Astrocyte (in vitro differentiated cells and primary cell): ENCODE measurements around the gene RGS17. TPM values are rescaled to one million over a fixed set of nuclear protein-coding genes. Genes with fewer than 3 reads are reported as not detected.

Source experiments
- DNase-seq: peaks from one replicate; pipeline ENCODE4 v3.0.0-alpha.2; 2010; ENCODE audit warnings: low read depth
- FAIRE-seq: peaks from 2 replicates; lab custom pipeline; 2011; peaks lifted over from hg19 to GRCh38; lab: Jason Lieb, UNC
- H2AFZ ChIP-seq: 2 replicates; pipeline ENCODE4 v1.6.0; 2012; ENCODE audit warnings: low read depth, low read length, inconsistent platforms
- H3K27ac ChIP-seq: 2 replicates; pipeline ENCODE4 v1.5.1; 2011; ENCODE audit warnings: low read depth, low read length, inconsistent platforms
- H3K27me3 ChIP-seq: 2 replicates; pipeline ENCODE4 v1.6.0; 2011; ENCODE audit warnings: low read length, inconsistent platforms; ENCODE audit not compliant: insufficient read depth
- H3K36me3 ChIP-seq: 2 replicates; pipeline ENCODE4 v1.5.1; 2011; ENCODE audit warnings: low read length, inconsistent platforms; ENCODE audit not compliant: insufficient read depth
- H3K4me1 ChIP-seq: 2 replicates; pipeline ENCODE4 v1.5.1; 2011; ENCODE audit warnings: low read length, inconsistent platforms; ENCODE audit not compliant: insufficient read depth
- H3K4me2 ChIP-seq: 2 replicates; pipeline ENCODE4 v1.6.0; 2012; ENCODE audit warnings: low read length, inconsistent platforms
- H3K4me3 ChIP-seq: 2 replicates; pipeline ENCODE4 v1.5.1; 2011; ENCODE audit warnings: low read depth, mild to moderate bottlenecking, low read length, inconsistent platforms; ENCODE audit not compliant: insufficient read depth
- H3K79me2 ChIP-seq: 2 replicates; pipeline ENCODE4 v1.6.0; 2012; ENCODE audit warnings: mild to moderate bottlenecking, low read length, inconsistent platforms; ENCODE audit not compliant: insufficient read depth
- H3K9ac ChIP-seq: 2 replicates; pipeline ENCODE4 v1.6.0; 2012; ENCODE audit warnings: mild to moderate bottlenecking, low read length, inconsistent platforms
- H3K9me3 ChIP-seq: 2 replicates; pipeline ENCODE4 v1.5.1; 2012; ENCODE audit warnings: low read depth, mild to moderate bottlenecking, low read length, inconsistent platforms; ENCODE audit not compliant: insufficient read depth
- H4K20me1 ChIP-seq: 2 replicates; pipeline ENCODE4 v1.6.0; 2012; ENCODE audit warnings: low read length, inconsistent platforms; ENCODE audit not compliant: insufficient read depth
- H3K27ac Mint-ChIP-seq: one replicate; pipeline ENCODE4 v1.8.0; 2021; ENCODE audit warnings: mild to moderate bottlenecking, mixed read lengths; ENCODE audit not compliant: unreplicated experiment
- H3K27me3 Mint-ChIP-seq: one replicate; pipeline ENCODE4 v1.8.0; 2021; ENCODE audit warnings: low read depth, mixed read lengths; ENCODE audit not compliant: unreplicated experiment
- H3K36me3 Mint-ChIP-seq: one replicate; pipeline ENCODE4 v1.8.0; 2021; ENCODE audit warnings: low read depth, mixed read lengths; ENCODE audit not compliant: unreplicated experiment
- H3K4me1 Mint-ChIP-seq: one replicate; pipeline ENCODE4 v1.8.0; 2021; ENCODE audit warnings: low read depth, mixed read lengths; ENCODE audit not compliant: unreplicated experiment
- H3K4me3 Mint-ChIP-seq: one replicate; pipeline ENCODE4 v1.8.0; 2021; ENCODE audit warnings: mild to moderate bottlenecking, moderate library complexity, mixed read lengths; ENCODE audit not compliant: unreplicated experiment
- H3K9me3 Mint-ChIP-seq: one replicate; pipeline ENCODE4 v1.8.0; 2021; ENCODE audit warnings: mild to moderate bottlenecking, mixed read lengths; ENCODE audit not compliant: unreplicated experiment
- CTCF ChIP-seq: IDR thresholded peaks from 2 replicates; pipeline ENCODE4 v1.5.1; 2011; ENCODE audit warnings: low read depth, mild to moderate bottlenecking, inconsistent platforms, low read length, moderate library complexity; ENCODE audit not compliant: insufficient read depth
- EZH2 ChIP-seq: IDR thresholded peaks from 2 replicates; pipeline ENCODE4 v1.6.1; 2012; ENCODE audit warnings: mild to moderate bottlenecking, low read length, inconsistent platforms; ENCODE audit not compliant: insufficient read depth
- total RNA-seq: library from RNA; stranded (reverse); gene quantifications from 2 replicates; pipeline ENCODE4 v1.2.1, GENCODE V29; 2021

The RGS17 gene
- total RNA-seq, 1 donor from 2014 or later, result 3.4 TPM

GRCh38 chr6:153143200-153143599 lies 12.1 kb upstream of the RGS17 start:
- FAIRE-seq, result no peak
- Mint-ChIP-seq H3K4me1 (no peaks in the 10 kb centered on the region), H3K9me3 (peaks cover 1% of the 10 kb centered on the region), H3K36me3 (no peaks in the 10 kb centered on the region), H3K4me3 (no peak overlapping the region), H3K27me3 (no peaks in the 10 kb centered on the region), H3K27ac (no peak overlapping the region)
- no peak for DNase-seq
- Histone ChIP-seq H3K4me3 (no peak overlapping the region), H3K36me3 (no peaks in the 10 kb centered on the region), H3K4me2 (no peak overlapping the region), H3K9me3 (no peaks in the 10 kb centered on the region), H2AFZ (no peak overlapping the region), H3K79me2 (no peaks in the 10 kb centered on the region), H3K27me3 (no peaks in the 10 kb centered on the region), H4K20me1 (no peaks in the 10 kb centered on the region), H3K4me1 (no peaks in the 10 kb centered on the region), H3K27ac (no peak overlapping the region), H3K9ac (no peak overlapping the region)
- TF ChIP-seq CTCF, result no peak
- TF ChIP-seq EZH2, result no peak

GRCh38 chr6:153140299-153140698 lies 9.2 kb upstream of the RGS17 start:
- Histone ChIP-seq H3K9ac (no peak overlapping the region), H3K27me3 (no peaks in the 10 kb centered on the region), H3K27ac (no peak overlapping the region), H3K4me2 (no peak overlapping the region), H3K36me3 (no peaks in the 10 kb centered on the region), H3K9me3 (no peaks in the 10 kb centered on the region), H3K79me2 (no peaks in the 10 kb centered on the region), H3K4me1 (no peaks in the 10 kb centered on the region), H2AFZ (no peak overlapping the region), H3K4me3 (no peak overlapping the region), H4K20me1 (no peaks in the 10 kb centered on the region)
- Mint-ChIP-seq H3K36me3 (no peaks in the 10 kb centered on the region), H3K4me1 (no peaks in the 10 kb centered on the region), H3K27me3 (no peaks in the 10 kb centered on the region), H3K27ac (no peak overlapping the region), H3K9me3 (peaks cover 1% of the 10 kb centered on the region), H3K4me3 (no peak overlapping the region)
- TF ChIP-seq CTCF (no peak), EZH2 (no peak)
- no peak for FAIRE-seq
- no peak for DNase-seq

- H3K4me1 Mint-ChIP-seq, result no peaks in the 10 kb centered on the region
These were observed 7.8 kb upstream of the RGS17 start for GRCh38 chr6:153138930-153139329.

More at GRCh38 chr6:153138930-153139329, 7.8 kb upstream of the RGS17 start:
- H3K27me3 Mint-ChIP-seq, result no peaks in the 10 kb centered on the region
- Histone ChIP-seq H3K9me3 (no peaks in the 10 kb centered on the region), H3K79me2 (no peaks in the 10 kb centered on the region), H4K20me1 (no peaks in the 10 kb centered on the region), H2AFZ (no peak overlapping the region), H3K4me1 (no peaks in the 10 kb centered on the region), H3K4me2 (no peak overlapping the region), H3K4me3 (no peak overlapping the region), H3K27me3 (no peaks in the 10 kb centered on the region), H3K27ac (no peak overlapping the region), H3K36me3 (no peaks in the 10 kb centered on the region), H3K9ac (no peak overlapping the region)
- no peaks in the 10 kb centered on the region for H3K36me3 Mint-ChIP-seq
- FAIRE-seq (no peak), DNase-seq (no peak)
- no peaks in the 10 kb centered on the region for H3K9me3 Mint-ChIP-seq
- TF ChIP-seq EZH2 (no peak), CTCF (no peak)
- no peak overlapping the region for H3K4me3 Mint-ChIP-seq
- H3K27ac Mint-ChIP-seq, result no peak overlapping the region
